ENCODE data around the gene ADSS1. TPM values are rescaled to one million over a fixed set of nuclear protein-coding genes. Genes with fewer than 3 reads are reported as not detected.

ADSS1 gene
- total RNA-seq, 1 donor from 2014 or later, result 16.9 TPM

DNA sequence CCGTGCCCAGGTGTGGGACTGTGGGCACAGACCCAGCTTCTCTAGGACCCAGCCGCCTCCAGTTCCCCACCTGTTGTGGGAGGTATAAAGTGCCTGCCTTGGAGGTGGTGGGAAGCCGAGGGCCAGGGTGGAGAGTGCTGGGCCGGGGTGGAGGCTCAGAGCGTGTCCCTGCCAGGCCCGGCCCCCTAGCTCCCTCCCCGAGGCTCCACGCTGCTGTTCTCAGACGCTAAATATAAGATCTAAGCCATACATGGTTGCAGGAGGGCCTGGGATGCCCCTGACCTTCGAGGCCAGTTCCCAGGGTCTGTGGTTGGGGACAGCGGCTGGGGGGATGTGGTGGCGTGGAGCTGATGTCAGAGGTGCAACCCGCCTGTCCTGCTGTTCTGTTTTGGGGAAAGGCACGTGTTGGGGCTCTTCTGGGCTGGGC is 23.8 kb upstream of the ADSS1 start:
- no peak for DNase-seq

DNA sequence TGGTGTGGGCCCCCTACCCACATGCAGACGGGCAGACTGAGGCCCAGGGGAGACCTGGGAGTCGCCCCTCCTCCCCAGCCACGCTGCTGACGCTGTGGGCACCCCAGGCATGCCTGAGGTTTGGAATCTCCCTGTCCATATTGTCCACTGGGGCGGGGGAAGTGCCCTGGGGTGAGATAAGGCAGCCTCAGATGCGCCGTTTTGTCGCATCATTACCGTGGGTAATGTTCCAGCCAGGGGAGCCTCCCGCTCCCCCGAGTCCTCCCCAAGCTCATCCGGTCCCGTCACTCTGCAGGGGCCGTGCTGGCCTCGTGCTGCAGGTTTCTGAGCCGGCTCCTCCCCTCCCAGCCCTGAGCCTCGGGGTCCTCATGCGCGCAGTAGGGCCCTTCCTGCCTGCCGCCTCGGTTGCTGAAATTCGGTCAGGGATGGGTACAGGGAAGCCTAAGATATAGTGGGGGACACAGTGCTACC is 23.2 kb upstream of the ADSS1 start:
- no peak for DNase-seq

- DNase-seq, result no peak
Observed at GRCh38 chr14:104701383-104702076, 22.5 kb upstream of the ADSS1 start.

DNA sequence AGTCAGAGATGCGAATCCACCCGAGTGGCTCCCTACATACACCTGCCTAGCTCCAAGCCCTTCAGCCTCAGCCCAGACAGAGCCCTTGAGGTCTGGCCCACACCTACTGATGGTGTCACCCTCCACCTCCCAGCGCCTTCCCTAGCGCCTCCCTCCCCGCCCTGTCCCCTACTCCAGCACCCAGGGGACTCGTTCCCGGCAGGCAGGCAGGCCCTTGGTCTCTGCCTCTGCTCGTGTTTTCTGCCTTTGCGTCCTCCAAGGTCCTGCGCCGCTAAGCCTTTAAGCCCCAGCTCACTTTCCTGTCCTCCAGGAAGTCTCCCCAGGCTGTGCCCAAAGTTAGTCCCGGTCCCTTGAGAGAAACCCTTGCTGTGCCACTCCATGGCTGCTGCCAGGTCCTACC is 21.9 kb upstream of the ADSS1 start:
- no peak for DNase-seq

- DNase-seq, result no peak
Observed at GRCh38 chr14:104702673-104703072, 21.4 kb upstream of the ADSS1 start.

DNA sequence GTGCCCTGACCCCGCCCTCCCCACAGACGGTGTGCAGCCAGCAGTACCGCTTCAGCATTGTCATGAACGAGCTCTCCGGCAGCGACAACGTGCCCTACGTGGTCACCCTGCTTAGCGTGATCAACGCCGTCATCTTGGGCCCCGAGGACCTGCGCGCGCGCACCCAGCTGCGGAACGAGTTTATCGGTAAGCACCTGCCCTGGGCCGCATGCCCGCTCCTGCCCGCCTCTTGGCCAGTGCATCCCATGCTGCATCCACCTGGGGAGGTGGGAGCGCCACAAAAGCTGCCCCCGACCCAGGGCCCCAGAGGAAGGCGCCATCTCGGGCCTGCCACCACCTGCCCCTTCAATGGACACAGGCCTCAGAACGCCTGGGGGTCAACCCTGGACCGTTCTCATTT is 20.8 kb upstream of the ADSS1 start:
- DNase-seq, result no peak

DNA sequence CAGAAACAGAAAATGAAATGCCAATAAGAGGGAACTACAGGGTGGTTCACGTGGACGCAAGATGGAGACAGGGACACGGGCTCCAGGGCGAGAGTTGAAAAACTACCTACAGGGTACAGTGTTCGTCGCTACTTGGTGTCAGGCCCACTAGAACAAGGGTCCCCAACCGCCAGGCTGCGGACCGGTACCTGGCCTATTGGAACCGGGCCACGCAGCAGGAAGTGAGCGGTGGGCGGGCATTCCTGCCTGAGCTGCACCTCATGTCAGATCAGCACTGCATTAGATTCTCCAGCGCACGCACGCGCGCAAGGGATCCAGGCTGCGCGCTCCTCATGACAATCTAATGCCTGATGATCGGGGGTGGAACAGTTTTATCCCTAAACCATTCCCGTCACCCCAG is 19.8 kb upstream of the ADSS1 start:
- DNase-seq, result no peak

GRCh38 chr14:104705340-104706047 is 18.5 kb upstream of the ADSS1 start:
- DNase-seq, result no peak

GRCh38 chr14:104706733-104707607 is 17.1 kb upstream of the ADSS1 start:
- DNase-seq, result no peak

DNA sequence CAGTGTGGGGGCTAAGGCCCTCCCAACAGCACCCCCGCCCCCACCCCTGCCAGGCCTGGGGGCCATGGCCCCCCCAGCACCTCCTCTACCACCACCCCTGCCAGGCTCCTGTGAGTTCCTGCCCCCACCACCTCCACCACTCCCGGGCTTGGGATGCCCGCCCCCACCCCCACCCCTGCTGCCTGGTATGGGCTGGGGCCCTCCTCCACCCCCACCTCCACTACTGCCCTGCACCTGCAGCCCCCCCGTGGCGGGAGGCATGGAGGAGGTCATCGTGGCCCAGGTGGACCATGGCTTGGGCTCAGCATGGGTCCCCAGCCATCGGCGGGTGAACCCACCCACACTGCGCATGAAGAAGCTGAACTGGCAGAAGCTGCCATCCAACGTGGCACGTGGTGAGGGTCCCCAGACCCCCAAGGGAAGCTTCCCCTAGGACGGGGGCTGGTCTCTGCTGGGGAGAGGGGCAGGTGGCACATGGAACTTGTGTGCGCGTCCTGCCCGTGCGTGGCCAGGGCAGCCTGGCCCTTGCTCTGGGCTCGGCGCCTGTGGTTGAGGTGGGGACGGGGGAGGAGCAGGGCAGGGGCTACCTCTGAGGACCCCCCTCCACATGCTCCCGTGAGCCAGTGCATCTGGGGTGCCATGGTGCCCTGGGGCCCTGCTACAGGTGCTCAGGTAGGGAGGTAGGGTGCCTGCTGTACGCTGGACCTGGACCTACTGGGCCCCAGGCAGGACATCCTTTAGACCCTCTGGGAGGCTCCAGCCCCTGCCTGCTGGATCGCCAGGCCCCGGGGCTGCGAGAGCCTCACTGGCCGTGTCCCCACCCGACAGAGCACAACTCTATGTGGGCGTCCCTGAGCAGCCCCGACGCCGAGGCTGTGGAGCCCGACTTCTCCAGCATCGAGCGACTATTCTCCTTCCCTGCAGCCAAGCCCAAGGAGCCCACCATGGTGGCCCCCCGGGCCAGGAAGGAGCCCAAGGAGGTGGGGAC is 16.1 kb upstream of the ADSS1 start:
- no peak for DNase-seq

DNA sequence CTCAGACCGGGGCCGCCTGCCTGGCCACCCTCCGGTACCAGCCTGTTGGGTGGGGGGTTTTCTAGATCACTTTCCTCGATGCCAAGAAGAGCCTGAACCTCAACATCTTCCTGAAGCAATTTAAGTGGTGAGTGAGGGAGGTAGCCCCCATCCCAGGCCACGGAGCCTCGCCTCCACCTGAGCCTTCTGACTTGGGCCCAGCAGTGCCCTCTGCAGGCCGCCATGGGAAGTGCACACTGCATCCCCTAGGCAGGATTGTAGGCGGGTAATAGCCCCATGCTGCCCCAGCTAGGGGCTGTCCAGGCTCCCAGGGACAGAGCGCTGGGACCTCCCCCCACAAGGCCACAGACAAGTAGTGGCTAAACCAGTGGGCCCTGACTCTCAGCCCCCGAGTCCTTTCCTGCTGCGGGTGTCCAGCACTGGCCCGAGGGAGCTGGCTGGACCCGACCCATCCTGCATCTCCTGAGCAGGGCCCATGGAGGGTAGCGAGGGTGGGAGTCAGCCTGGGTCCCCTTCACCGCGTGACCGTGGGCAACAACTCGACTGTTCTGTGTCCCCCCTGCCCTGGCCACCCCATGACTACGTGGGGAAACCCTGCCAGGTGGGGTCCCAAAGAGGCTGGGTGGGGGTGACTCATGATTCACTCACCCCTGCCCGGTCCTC is 15.3 kb upstream of the ADSS1 start:
- DNase-seq, result peak; percentile 50

DNA sequence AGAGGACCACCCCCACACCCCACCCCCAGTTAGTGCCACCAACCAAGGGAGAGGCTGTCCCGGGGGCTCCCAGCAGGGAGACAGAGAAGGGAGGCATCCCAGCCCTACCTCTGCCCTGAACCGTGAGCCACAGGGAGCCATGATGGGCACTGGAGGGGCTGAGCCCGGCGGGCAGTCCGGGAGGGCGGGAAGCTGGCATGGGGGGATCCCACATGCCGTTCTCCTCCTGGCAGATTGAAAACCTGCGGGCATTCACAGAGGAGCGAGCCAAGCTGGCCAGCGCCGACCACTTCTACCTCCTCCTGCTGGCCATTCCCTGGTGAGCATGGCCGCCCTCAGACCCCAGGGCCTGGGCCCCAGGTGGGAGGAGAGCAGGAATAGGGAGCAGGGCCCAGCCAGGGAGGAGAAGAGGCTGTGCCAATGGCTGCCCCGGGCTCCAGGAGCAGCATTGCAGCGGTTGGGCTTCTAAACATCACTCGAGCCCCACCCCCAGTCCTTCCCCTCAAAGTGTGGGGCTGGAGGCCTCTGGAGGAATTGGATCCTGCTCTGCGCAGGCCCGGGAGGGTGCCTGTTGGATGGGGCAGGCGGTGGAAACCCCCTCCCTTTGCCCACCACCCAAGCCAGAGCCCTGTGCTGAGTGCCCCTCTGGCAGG is 14.5 kb upstream of the ADSS1 start:
- DNase-seq, result no peak

DNA sequence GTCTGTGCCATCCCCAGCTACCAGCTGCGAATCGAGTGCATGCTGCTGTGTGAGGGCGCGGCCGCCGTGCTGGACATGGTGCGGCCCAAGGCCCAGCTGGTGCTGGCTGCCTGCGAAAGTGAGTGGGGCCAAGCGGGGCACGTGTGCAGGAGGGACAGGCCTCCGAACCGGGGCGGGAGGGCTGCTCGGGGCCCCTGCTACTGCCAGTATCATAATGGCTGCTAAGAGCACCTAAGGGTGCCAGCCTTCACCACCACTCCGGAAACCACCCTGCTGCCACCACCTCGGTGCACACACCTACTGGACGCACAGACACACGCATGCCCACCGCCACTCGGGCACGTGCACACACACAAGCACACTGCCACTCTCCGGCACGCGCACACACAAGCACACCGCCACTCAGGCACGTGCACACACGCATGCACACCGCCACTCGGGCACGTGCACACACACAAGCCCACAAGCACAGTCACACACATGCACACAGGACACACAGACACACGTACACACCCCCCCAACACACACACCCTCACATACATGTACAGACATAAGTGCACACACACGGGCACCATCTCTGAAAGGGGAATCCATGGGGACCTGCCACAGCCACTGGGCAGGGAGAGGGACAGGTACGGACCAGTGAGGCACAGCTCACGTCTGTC is 13.8 kb upstream of the ADSS1 start:
- DNase-seq, result no peak

DNA sequence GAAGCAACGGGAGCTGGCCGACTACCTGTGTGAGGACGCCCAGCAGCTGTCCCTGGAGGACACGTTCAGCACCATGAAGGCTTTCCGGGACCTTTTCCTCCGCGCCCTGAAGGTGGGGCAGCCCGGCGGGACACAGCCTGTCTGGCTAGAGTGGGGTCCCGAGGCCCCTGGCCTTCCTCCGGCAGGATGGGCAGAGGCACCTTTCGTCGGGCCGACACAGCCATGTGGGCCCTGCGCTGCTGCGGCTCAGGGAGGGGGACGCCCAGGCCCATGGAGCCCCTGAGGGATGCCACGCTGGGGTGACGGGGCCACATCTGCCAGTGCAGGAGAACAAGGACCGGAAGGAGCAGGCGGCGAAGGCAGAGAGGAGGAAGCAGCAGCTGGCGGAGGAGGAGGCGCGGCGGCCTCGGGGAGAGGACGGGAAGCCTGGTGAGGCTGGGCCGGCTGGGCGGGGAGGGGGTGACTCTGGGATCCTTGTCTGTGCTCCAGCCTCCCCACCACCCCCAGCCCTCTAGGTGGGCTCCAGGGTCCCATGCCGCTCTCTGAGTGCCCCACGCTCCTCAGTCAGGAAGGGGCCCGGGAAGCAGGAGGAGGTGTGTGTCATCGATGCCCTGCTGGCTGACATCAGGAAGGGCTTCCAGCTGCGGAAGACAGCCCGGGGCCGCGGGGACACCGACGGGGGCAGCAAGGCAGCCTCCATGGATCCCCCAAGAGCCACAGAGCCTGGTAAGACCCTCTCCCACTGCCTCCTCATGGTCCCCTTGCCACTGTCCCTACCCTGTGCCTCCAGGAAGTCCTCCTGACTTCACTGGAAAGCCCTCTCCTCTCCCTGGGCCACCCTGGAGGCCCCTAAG is 10.9 kb upstream of the ADSS1 start:
- DNase-seq, result no peak

GRCh38 chr14:104714066-104714465 is 10.0 kb upstream of the ADSS1 start:
- no peak for DNase-seq

GRCh38 chr14:104714681-104715080 is 9.3 kb upstream of the ADSS1 start:
- no peak for DNase-seq

GRCh38 chr14:104715416-104715815 is 8.6 kb upstream of the ADSS1 start:
- no peak for DNase-seq

GRCh38 chr14:104715871-104716270 is 8.2 kb upstream of the ADSS1 start:
- no peak for DNase-seq

DNA sequence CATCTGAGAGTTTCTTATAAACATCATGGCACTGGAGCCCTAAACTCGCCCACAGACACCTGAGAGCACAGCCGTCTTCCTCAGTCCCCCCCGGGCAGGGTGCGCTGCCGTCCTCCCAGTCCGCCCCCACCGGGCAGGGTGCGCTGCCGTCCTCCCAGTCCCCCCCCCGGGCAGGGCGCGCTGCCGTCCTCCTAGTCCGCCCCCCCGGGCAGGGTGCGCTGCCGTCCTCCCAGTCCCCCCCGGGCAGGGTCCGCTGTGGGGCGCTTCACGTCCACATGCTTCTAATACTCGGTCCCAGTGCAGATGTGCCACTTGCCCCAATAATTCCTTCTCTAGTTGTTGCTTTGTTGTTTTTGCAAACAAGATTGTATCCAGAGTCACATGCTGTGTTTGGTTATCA is 6.9 kb upstream of the ADSS1 start:
- no peak for DNase-seq
